ENCODE data around the gene STAMBPL1. TPM values are rescaled to one million over a fixed set of nuclear protein-coding genes. Genes with fewer than 3 reads are reported as not detected.
A peak's percentile ranks its signal among the peaks of the same experiment; 100 is the strongest.

STAMBPL1 gene
- total and polyA plus RNA-seq, 3 experiments from 2014 or later = 10.6 to 24.7 (median 22.3) TPM

GRCh38 chr10:88960802-88961201 lies 80.8 kb downstream of the STAMBPL1 start:
- H3K36me3 Mint-ChIP-seq = no peaks in the 10 kb centered on the region
- POLR2A ChIA-PET = no interaction called here
- H3K27ac Mint-ChIP-seq = no peak overlapping the region
- no peaks in the 10 kb centered on the region for H3K9me3 Mint-ChIP-seq
- H3K4me1 Mint-ChIP-seq = peaks cover 21 to 27% (median 27%) of the 10 kb centered on the region in 3 donors
- Histone ChIP-seq H3K27me3 (ENCODE audit: insufficient read depth, low read length, poor library complexity, severe bottlenecking) (no peaks in the 10 kb centered on the region), H3K4me1 (ENCODE audit: insufficient read depth, low read length) (peaks cover 17% of the 10 kb centered on the region), H3K9me3 (ENCODE audit: low read length) (no peaks in the 10 kb centered on the region), H3K27ac (ENCODE audit: low read depth, low read length) (no peak overlapping the region), H3K4me3 (ENCODE audit: low read length) (no peak overlapping the region), H3K36me3 (ENCODE audit: insufficient read depth, low read length) (no peaks in the 10 kb centered on the region)
- CTCF ChIA-PET = interaction anchor here (1.2 kb wide), 1 partner anchor 26 kb away, joined by 4 read pairs; no protein-coding TSS in a partner anchor
- no peaks in the 10 kb centered on the region for H3K27me3 Mint-ChIP-seq
- DNase-seq = no peak
- H3K4me3 Mint-ChIP-seq = no peak overlapping the region

- no peaks in the 10 kb centered on the region for H3K27me3 ChIP-seq (ENCODE audit: insufficient read depth, low read length, poor library complexity, severe bottlenecking)
- no peak for DNase-seq
- H3K4me3 Mint-ChIP-seq = no peak overlapping the region
- H3K9me3 ChIP-seq (ENCODE audit: low read length) = no peaks in the 10 kb centered on the region
- no peak overlapping the region for H3K4me3 ChIP-seq (ENCODE audit: low read length)
- no peak overlapping the region for H3K27ac Mint-ChIP-seq
- peaks cover 21 to 27% (median 27%) of the 10 kb centered on the region in 3 donors for H3K4me1 Mint-ChIP-seq
- CTCF ChIA-PET = interaction anchor here (1.2 kb wide), 1 partner anchor 27 kb away, joined by 4 read pairs; no protein-coding TSS in a partner anchor
- POLR2A ChIA-PET = no interaction called here
- H3K9me3 Mint-ChIP-seq = no peaks in the 10 kb centered on the region
- peaks cover 17% of the 10 kb centered on the region for H3K4me1 ChIP-seq (ENCODE audit: insufficient read depth, low read length)
- H3K36me3 ChIP-seq (ENCODE audit: insufficient read depth, low read length) = no peaks in the 10 kb centered on the region
- no peaks in the 10 kb centered on the region for H3K36me3 Mint-ChIP-seq
- H3K27me3 Mint-ChIP-seq = no peaks in the 10 kb centered on the region
- H3K27ac ChIP-seq (ENCODE audit: low read depth, low read length) = no peak overlapping the region
These were observed 81.2 kb downstream of the STAMBPL1 start for GRCh38 chr10:88961266-88961665.

- H3K27ac ChIP-seq (ENCODE audit: low read depth, low read length) = no peak overlapping the region
- no peaks in the 10 kb centered on the region for H3K9me3 Mint-ChIP-seq
- peak overlapping the region in 5 of 8 donors; percentile 25 to 72 (median 54) for H3K27ac Mint-ChIP-seq
- no peaks in the 10 kb centered on the region for H3K27me3 ChIP-seq (ENCODE audit: insufficient read depth, low read length, poor library complexity, severe bottlenecking)
- peaks cover 17% of the 10 kb centered on the region for H3K4me1 ChIP-seq (ENCODE audit: insufficient read depth, low read length)
- no peak overlapping the region for H3K4me3 ChIP-seq (ENCODE audit: low read length)
- peaks cover 21 to 27% (median 27%) of the 10 kb centered on the region in 3 donors for H3K4me1 Mint-ChIP-seq
- no peaks in the 10 kb centered on the region for H3K27me3 Mint-ChIP-seq
- ChIA-PET CTCF (interaction anchor here (1.5 to 2.0 kb wide), 2 partner anchors 25 to 29 kb away, joined by 5 to 7 read pairs; partner anchors contain the start of gene FAS), POLR2A (interaction anchor here (0.6 kb wide), 2 partner anchors 13 to 70 kb away, joined by 3 read pairs; no protein-coding TSS in a partner anchor)
- H3K4me3 Mint-ChIP-seq = peak overlapping the region in 6 of 7 donors; percentile 8 to 42 (median 28)
- peak in 2 of 5 donors; percentile 13 to 20 for DNase-seq
- H3K9me3 ChIP-seq (ENCODE audit: low read length) = no peaks in the 10 kb centered on the region
- H3K36me3 ChIP-seq (ENCODE audit: insufficient read depth, low read length) = no peaks in the 10 kb centered on the region
- no peaks in the 10 kb centered on the region for H3K36me3 Mint-ChIP-seq
These were observed 82.3 kb downstream of the STAMBPL1 start for GRCh38 chr10:88962336-88962735.

DNA sequence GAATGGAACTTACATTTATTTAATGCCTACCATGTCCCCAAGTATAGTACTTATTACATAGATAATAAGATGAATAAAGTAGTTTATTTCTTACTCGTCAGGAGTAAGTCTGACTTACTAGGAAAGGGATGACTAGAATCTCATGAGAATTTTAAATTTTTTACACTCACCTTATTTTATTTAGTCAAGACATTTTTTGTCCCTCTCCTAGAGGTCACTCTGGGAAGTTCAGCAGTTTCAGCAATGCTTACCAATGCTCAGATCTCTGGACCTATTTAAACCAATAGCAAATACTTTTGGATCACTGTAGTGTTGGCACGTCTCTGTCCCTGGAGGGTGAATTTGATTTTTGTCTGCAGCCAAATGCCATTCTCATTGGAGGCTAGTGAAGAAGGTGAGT lies 83.3 kb downstream of the STAMBPL1 start:
- ChIA-PET CTCF (interaction anchor here (0.8 to 2.0 kb wide), 3 partner anchors 24 to 31 kb away, joined by 3 to 7 read pairs (median 5); partner anchors contain the start of gene FAS), POLR2A (no interaction called here)
- Mint-ChIP-seq H3K4me3 (no peak overlapping the region), H3K27ac (no peak overlapping the region), H3K9me3 (no peaks in the 10 kb centered on the region), H3K4me1 (peaks cover 21 to 27% (median 27%) of the 10 kb centered on the region in 3 donors), H3K27me3 (no peaks in the 10 kb centered on the region), H3K36me3 (no peaks in the 10 kb centered on the region)
- Histone ChIP-seq H3K27me3 (ENCODE audit: insufficient read depth, low read length, poor library complexity, severe bottlenecking) (no peaks in the 10 kb centered on the region), H3K4me1 (ENCODE audit: insufficient read depth, low read length) (peaks cover 17% of the 10 kb centered on the region), H3K9me3 (ENCODE audit: low read length) (no peaks in the 10 kb centered on the region), H3K27ac (ENCODE audit: low read depth, low read length) (no peak overlapping the region), H3K4me3 (ENCODE audit: low read length) (no peak overlapping the region), H3K36me3 (ENCODE audit: insufficient read depth, low read length) (no peaks in the 10 kb centered on the region)
- no peak for DNase-seq

GRCh38 chr10:88964360-88964759 lies 84.3 kb downstream of the STAMBPL1 start:
- CTCF ChIA-PET = interaction anchor here (1.2 kb wide), 1 partner anchor 18 kb away, joined by 4 read pairs; no protein-coding TSS in a partner anchor
- Mint-ChIP-seq H3K27me3 (no peaks in the 10 kb centered on the region), H3K27ac (no peak overlapping the region)

GRCh38 chr10:88964869-88965415 lies 84.9 kb downstream of the STAMBPL1 start:
- Histone ChIP-seq H3K36me3 (ENCODE audit: insufficient read depth, low read length) (no peaks in the 10 kb centered on the region), H3K27me3 (ENCODE audit: insufficient read depth, low read length, poor library complexity, severe bottlenecking) (no peaks in the 10 kb centered on the region), H3K4me3 (ENCODE audit: low read length) (no peak overlapping the region), H3K9me3 (ENCODE audit: low read length) (no peaks in the 10 kb centered on the region), H3K4me1 (ENCODE audit: insufficient read depth, low read length) (peaks cover 17% of the 10 kb centered on the region), H3K27ac (ENCODE audit: low read depth, low read length) (no peak overlapping the region)
- no peak overlapping the region for H3K27ac Mint-ChIP-seq
- no peak for DNase-seq
- H3K4me1 Mint-ChIP-seq = peaks cover 21 to 27% (median 27%) of the 10 kb centered on the region in 3 donors
- POLR2A ChIA-PET = no interaction called here
- H3K36me3 Mint-ChIP-seq = no peaks in the 10 kb centered on the region
- CTCF ChIA-PET = interaction anchor here (1.2 kb wide), 1 partner anchor 18 kb away, joined by 4 read pairs; no protein-coding TSS in a partner anchor
- H3K9me3 Mint-ChIP-seq = no peaks in the 10 kb centered on the region
- H3K4me3 Mint-ChIP-seq = no peak overlapping the region
- H3K27me3 Mint-ChIP-seq = no peaks in the 10 kb centered on the region

More at GRCh38 chr10:88964360-88964759, 84.3 kb downstream of the STAMBPL1 start:
- Mint-ChIP-seq H3K4me1 (peaks cover 21 to 27% (median 27%) of the 10 kb centered on the region in 3 donors), H3K9me3 (no peaks in the 10 kb centered on the region), H3K4me3 (no peak overlapping the region), H3K36me3 (no peaks in the 10 kb centered on the region)
- H3K9me3 ChIP-seq (ENCODE audit: low read length) = no peaks in the 10 kb centered on the region
- H3K27me3 ChIP-seq (ENCODE audit: insufficient read depth, low read length, poor library complexity, severe bottlenecking) = no peaks in the 10 kb centered on the region
- no peak overlapping the region for H3K4me3 ChIP-seq (ENCODE audit: low read length)
- no peak for DNase-seq
- no peak overlapping the region for H3K27ac ChIP-seq (ENCODE audit: low read depth, low read length)
- H3K36me3 ChIP-seq (ENCODE audit: insufficient read depth, low read length) = no peaks in the 10 kb centered on the region
- POLR2A ChIA-PET = no interaction called here
- peaks cover 17% of the 10 kb centered on the region for H3K4me1 ChIP-seq (ENCODE audit: insufficient read depth, low read length)

DNA sequence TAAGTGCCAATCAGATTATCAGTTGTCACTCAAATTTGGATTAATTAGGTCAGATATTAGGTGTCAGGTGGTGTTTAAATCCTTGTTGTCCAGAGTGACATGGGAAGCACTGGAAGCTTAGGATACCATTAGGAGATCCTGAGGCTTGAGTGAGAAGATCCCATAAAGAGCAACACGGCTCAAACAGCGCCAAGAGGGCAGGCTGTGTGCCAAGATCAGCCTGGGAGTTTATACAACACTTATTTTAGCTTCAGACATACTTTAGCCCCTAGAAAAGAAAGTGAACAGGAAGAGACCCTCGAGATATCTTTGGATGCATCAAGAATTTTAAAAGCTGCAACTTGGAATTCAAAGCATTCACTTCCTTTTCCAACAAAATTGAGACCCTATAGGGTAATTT lies 86.8 kb downstream of the STAMBPL1 start:
- Mint-ChIP-seq H3K36me3 (no peaks in the 10 kb centered on the region), H3K27ac (peak overlapping the region in 1 of 8 donors; percentile 18), H3K4me1 (peaks cover 11 to 13% (median 12%) of the 10 kb centered on the region in 3 donors), H3K27me3 (no peaks in the 10 kb centered on the region), H3K9me3 (no peaks in the 10 kb centered on the region), H3K4me3 (no peak overlapping the region)
- Histone ChIP-seq H3K9me3 (ENCODE audit: low read length) (no peaks in the 10 kb centered on the region), H3K36me3 (ENCODE audit: insufficient read depth, low read length) (no peaks in the 10 kb centered on the region), H3K4me1 (ENCODE audit: insufficient read depth, low read length) (peaks cover 12% of the 10 kb centered on the region), H3K4me3 (ENCODE audit: low read length) (no peak overlapping the region), H3K27me3 (ENCODE audit: insufficient read depth, low read length, poor library complexity, severe bottlenecking) (no peaks in the 10 kb centered on the region), H3K27ac (ENCODE audit: low read depth, low read length) (no peak overlapping the region)
- no peak for DNase-seq
- ChIA-PET CTCF (no interaction called here), POLR2A (no interaction called here)

DNA sequence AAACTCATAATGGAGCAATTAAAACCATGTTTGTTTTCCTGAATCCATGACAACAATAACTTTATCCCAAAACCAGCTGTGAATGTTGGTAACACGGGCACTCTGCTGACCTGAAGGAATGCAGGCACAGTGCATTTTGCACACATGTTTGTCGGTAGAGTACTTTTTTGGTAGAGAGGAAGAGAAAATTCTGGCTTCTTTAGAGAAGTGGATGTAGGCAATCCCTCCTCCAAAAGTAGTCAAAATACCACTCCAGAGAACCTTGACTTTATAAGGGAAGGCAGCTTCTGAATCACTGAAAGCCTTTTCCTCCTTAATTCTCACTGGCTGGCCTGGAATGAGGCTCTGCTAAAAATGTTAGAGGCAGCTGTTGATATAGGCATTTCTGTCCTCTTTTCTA lies 88.3 kb downstream of the STAMBPL1 start:
- Mint-ChIP-seq H3K36me3 (no peaks in the 10 kb centered on the region), H3K27me3 (peaks cover 0 to 2% of the 10 kb centered on the region in 2 donors), H3K4me3 (no peak overlapping the region), H3K4me1 (peaks cover 0 to 3% (median 0%) of the 10 kb centered on the region in 3 donors), H3K27ac (no peak overlapping the region), H3K9me3 (no peaks in the 10 kb centered on the region)
- H3K27me3 ChIP-seq (ENCODE audit: insufficient read depth, low read length, poor library complexity, severe bottlenecking) = no peaks in the 10 kb centered on the region
- H3K4me1 ChIP-seq (ENCODE audit: insufficient read depth, low read length) = no peaks in the 10 kb centered on the region
- H3K9me3 ChIP-seq (ENCODE audit: low read length) = no peaks in the 10 kb centered on the region
- H3K4me3 ChIP-seq (ENCODE audit: low read length) = no peak overlapping the region
- no peaks in the 10 kb centered on the region for H3K36me3 ChIP-seq (ENCODE audit: insufficient read depth, low read length)
- CTCF ChIA-PET = no interaction called here
- POLR2A ChIA-PET = no interaction called here
- no peak for DNase-seq
- H3K27ac ChIP-seq (ENCODE audit: low read depth, low read length) = no peak overlapping the region
